HepG2 (cell line): ENCODE results near the gene LIPA. TPM values are rescaled to one million over a fixed set of nuclear protein-coding genes. Genes with fewer than 3 reads are reported as not detected.

ENCODE experiments used
- AKAP8 ChIP-seq: sonication (generic); formaldehyde crosslinking; IDR thresholded peaks from 2 replicates; pipeline ENCODE4 v1.5.1; 2020; ENCODE audit warnings: mild to moderate bottlenecking, missing genetic modification reagents
- DZIP1 ChIP-seq: sonication (generic); formaldehyde crosslinking; IDR thresholded peaks from 2 replicates; pipeline ENCODE4 v1.5.0; 2020; ENCODE audit warnings: mild to moderate bottlenecking, missing genetic modification reagents
- GATAD2A ChIP-seq: IDR thresholded peaks from 2 replicates; pipeline ENCODE4 v1.6.1; 2016
- JUND ChIP-seq: sonication (generic); formaldehyde crosslinking; IDR thresholded peaks from 2 replicates; pipeline ENCODE4 v1.8.0; 2022; ENCODE audit warnings: mild to moderate bottlenecking, missing genetic modification reagents
- KDM2A ChIP-seq: sonication (generic); formaldehyde crosslinking; IDR thresholded peaks from 2 replicates; pipeline ENCODE4 v1.4.0; 2020; ENCODE audit warnings: low read depth, missing genetic modification reagents, borderline replicate concordance
- SIN3A ChIP-seq: IDR thresholded peaks from 2 replicates; pipeline ENCODE4 v1.6.1; 2011; ENCODE audit warnings: low read depth, mild to moderate bottlenecking, control low read depth, low read length, borderline replicate concordance
- SNAPC4 ChIP-seq: sonication (generic); formaldehyde crosslinking; IDR thresholded peaks from 2 replicates; pipeline ENCODE4 v1.4.0; 2020; ENCODE audit warnings: mild to moderate bottlenecking, missing genetic modification reagents
- SPEN ChIP-seq: sonication (generic); formaldehyde crosslinking; IDR thresholded peaks from 2 replicates; pipeline ENCODE4 v1.5.1; 2020; ENCODE audit warnings: low read depth, mild to moderate bottlenecking, missing genetic modification reagents
- STAT6 ChIP-seq: sonication (generic); formaldehyde crosslinking; IDR thresholded peaks from 2 replicates; pipeline ENCODE4 v1.4.0; 2020; ENCODE audit warnings: missing genetic modification reagents, mild to moderate bottlenecking, borderline replicate concordance
- THYN1 ChIP-seq: sonication (generic); formaldehyde crosslinking; IDR thresholded peaks from 2 replicates; pipeline ENCODE4 v1.8.1; 2023; ENCODE audit warnings: low read depth, mild to moderate bottlenecking, moderate library complexity, missing genetic modification reagents, borderline replicate concordance
- ZNF253 ChIP-seq: sonication (generic); formaldehyde crosslinking; IDR thresholded peaks from 2 replicates; pipeline ENCODE4 v1.8.0; 2022; ENCODE audit warnings: mild to moderate bottlenecking, missing genetic modification reagents, borderline replicate concordance
- ZNF3 ChIP-seq: IDR thresholded peaks from 2 replicates; pipeline ENCODE4 v1.7.0; 2017; ENCODE audit warnings: inconsistent platforms
- ZNF510 ChIP-seq: sonication (generic); formaldehyde crosslinking; IDR thresholded peaks from 2 replicates; pipeline ENCODE4 v1.4.0; 2020; ENCODE audit warnings: low read depth, mild to moderate bottlenecking, missing genetic modification reagents
- ZNF616 ChIP-seq: sonication (generic); formaldehyde crosslinking; IDR thresholded peaks from 2 replicates; pipeline ENCODE4 v1.5.0; 2020; ENCODE audit warnings: low read depth, mild to moderate bottlenecking, missing genetic modification reagents
- ZNF644 ChIP-seq: IDR thresholded peaks from 2 replicates; pipeline ENCODE4 v1.6.1; 2016; ENCODE audit warnings: low read depth
- ZNF703 ChIP-seq: sonication (generic); formaldehyde crosslinking; IDR thresholded peaks from 2 replicates; pipeline ENCODE4 v1.5.1; 2020; ENCODE audit warnings: missing genetic modification reagents, mild to moderate bottlenecking, moderate library complexity, borderline replicate concordance
- ZNF841 ChIP-seq: sonication (generic); formaldehyde crosslinking; IDR thresholded peaks from 2 replicates; pipeline ENCODE4 v1.8.1; 2023; ENCODE audit warnings: missing genetic modification reagents, borderline replicate concordance
- polyA plus RNA-seq, 8 experiments: library from polyadenylated mRNA; depleted of rRNA in 3 of 8; stranded (reverse) in 7 of 8; unstranded in 1 of 8; fragments of >200 nt; fragmentation: Illumina TruSeq in 4 of 8; extraction: Trizol in 4 of 8; gene quantifications; 2 replicates each; pipeline versions ENCODE4 v1.2.1 to v1.2.3, GENCODE V29; 2011 to 2016; ENCODE audit warnings: low read depth in 4 of 8, missing spikeins in 1 of 8, mixed read lengths in 1 of 8; ENCODE audit not compliant: insufficient read depth in 1 of 8
- total RNA-seq, 5 experiments: library from RNA; depleted of rRNA; stranded (reverse); fragments of >200 nt; fragmentation: Illumina TruSeq; extraction: Trizol; gene quantifications; 2 replicates each; pipeline ENCODE4 v1.2.3, GENCODE V29; 2016; ENCODE audit warnings: low read depth in 1 of 5
- TF ChIP-seq, protein P1 (sequence below): sonication (generic); formaldehyde crosslinking; conservative IDR thresholded peaks from 2 replicates; pipeline ENCODE4 v1.4.0; 2020; ENCODE audit warnings: missing genetic modification reagents

LIPA gene
- total and polyA plus RNA-seq, 2 of the 13 experiments (the other 11 are each of a cell fraction or from before 2014, with no cell fraction given) = 57.1 to 79.5 TPM

DNA sequence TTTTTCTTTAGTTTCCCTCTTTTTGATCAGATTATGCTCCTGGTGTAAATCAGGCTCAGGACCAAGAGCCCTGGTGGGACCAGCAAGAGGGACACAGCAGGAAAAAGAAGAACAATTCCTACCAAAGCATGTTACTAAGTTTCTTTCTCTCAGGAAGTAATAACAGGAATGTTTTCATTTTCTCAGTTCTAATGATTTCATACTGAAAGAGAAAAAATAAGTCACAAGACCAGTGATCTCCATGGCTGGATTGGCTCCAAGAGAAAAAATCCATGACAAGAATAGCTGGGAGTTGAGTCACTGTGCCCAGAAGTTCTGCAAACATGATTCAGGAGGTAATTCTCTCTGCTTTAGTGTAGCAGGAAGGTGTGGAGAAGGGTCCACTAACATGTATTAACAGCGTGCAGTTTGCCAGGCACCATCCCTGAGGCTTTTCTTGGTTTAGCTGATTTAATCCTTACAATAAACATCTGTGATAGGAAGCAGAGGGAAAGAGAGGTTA, 26.5 kb upstream of the LIPA start (continued):
- TF ChIP-seq ZNF616 (CRISPR knock-in tag) (no peak), ZNF703 (no peak), THYN1 (CRISPR knock-in tag) (no peak), ZNF510 (CRISPR knock-in tag) (no peak), SNAPC4 (no peak), JUND (CRISPR knock-in tag) (peak; percentile 54; the same call in 1 of the 2 replicates), ZNF644 (CRISPR knock-in tag) (no peak), DZIP1 (CRISPR knock-in tag) (no peak), SPEN (CRISPR knock-in tag) (no peak), SIN3A (no peak), ZNF253 (no peak), GATAD2A (CRISPR knock-in tag) (peak; percentile 59), STAT6 (CRISPR knock-in tag) (no peak), AKAP8 (CRISPR knock-in tag) (no peak), ZNF3 (no peak), ZNF841 (CRISPR knock-in tag) (no peak), KDM2A (CRISPR knock-in tag) (no peak)
- TF ChIP-seq, protein P1, sequence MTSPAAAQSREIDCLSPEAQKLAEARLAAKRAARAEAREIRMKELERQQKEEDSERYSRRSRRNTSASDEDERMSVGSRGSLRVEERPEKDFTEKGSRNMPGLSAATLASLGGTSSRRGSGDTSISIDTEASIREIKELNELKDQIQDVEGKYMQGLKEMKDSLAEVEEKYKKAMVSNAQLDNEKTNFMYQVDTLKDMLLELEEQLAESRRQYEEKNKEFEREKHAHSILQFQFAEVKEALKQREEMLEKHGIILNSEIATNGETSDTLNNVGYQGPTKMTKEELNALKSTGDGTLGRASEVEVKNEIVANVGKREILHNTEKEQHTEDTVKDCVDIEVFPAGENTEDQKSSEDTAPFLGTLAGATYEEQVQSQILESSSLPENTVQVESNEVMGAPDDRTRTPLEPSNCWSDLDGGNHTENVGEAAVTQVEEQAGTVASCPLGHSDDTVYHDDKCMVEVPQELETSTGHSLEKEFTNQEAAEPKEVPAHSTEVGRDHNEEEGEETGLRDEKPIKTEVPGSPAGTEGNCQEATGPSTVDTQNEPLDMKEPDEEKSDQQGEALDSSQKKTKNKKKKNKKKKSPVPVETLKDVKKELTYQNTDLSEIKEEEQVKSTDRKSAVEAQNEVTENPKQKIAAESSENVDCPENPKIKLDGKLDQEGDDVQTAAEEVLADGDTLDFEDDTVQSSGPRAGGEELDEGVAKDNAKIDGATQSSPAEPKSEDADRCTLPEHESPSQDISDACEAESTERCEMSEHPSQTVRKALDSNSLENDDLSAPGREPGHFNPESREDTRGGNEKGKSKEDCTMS = no peak
